ENCODE results near the gene FDPS. TPM values are rescaled to one million over a fixed set of nuclear protein-coding genes. Genes with fewer than 3 reads are reported as not detected.
A peak's percentile ranks its signal among the peaks of the same experiment; 100 is the strongest.

FDPS gene
- total RNA-seq, 1 experiment from 2014 or later = 410 TPM

DNA sequence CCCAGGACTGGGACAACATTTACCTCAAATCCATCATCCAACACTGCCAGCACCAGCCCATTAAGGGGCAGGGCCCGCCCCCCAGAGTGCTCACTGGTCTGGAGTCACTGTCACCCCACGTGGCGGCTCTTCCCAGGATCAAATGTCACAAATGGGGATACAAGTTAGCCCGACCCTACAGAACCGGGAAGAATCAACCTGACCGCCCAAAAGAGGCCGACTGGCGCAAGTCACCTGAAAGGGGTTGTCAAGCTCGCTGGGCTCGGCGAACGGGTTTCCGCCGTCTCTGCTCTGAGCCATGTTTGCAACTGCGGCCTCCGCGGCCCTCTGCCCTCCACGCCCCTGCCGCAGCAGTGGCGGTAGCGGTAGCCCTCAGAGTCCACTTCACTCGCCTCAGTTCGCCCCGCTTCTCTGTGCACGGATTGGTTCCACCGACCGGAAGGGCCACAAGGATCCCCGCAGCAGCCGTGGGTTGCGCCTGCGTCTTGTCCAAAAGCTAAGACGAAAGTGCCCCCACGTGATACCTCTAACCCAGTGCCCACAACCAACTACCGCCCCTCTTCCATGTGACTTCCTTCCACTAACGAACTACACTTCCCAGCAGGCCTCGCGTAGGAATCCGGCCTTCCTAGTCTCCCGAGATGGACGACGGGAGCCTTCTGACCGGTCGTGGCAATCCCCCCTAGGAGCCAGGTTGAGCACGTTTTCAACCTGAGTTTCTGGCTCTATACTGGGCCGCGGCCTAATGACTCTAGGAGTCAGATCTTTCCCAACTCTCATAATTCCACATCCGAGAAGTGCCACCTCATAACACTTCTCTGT, 46.6 kb upstream of the FDPS start, which contains the start of gene SCAMP3:
SCAMP3 (minus strand) TSS at position 509 of the 822 bp plus-strand sequence; CDS start at position 300, 209 bp downstream.
- TF ChIP-seq, protein P1, sequence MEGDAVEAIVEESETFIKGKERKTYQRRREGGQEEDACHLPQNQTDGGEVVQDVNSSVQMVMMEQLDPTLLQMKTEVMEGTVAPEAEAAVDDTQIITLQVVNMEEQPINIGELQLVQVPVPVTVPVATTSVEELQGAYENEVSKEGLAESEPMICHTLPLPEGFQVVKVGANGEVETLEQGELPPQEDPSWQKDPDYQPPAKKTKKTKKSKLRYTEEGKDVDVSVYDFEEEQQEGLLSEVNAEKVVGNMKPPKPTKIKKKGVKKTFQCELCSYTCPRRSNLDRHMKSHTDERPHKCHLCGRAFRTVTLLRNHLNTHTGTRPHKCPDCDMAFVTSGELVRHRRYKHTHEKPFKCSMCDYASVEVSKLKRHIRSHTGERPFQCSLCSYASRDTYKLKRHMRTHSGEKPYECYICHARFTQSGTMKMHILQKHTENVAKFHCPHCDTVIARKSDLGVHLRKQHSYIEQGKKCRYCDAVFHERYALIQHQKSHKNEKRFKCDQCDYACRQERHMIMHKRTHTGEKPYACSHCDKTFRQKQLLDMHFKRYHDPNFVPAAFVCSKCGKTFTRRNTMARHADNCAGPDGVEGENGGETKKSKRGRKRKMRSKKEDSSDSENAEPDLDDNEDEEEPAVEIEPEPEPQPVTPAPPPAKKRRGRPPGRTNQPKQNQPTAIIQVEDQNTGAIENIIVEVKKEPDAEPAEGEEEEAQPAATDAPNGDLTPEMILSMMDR (IDR thresholded peaks at IDR 0.05; ENCODE audit: unreplicated experiment) = no peak
- Mint-ChIP-seq H3K27ac (ENCODE audit: unreplicated experiment) (peak within 1 kb of the TSS; percentile 97), H3K36me3 (ENCODE audit: insufficient read depth, unreplicated experiment) (peaks cover 74% of the 10 kb centered on the region), H3K4me1 (ENCODE audit: low read depth, unreplicated experiment) (peaks cover 28% of the 10 kb centered on the region), H3K9me3 (ENCODE audit: low read depth, unreplicated experiment) (no peaks in the 10 kb centered on the region), H3K4me3 (ENCODE audit: low read depth, unreplicated experiment) (peak within 1 kb of the TSS; percentile 96), H3K27me3 (ENCODE audit: unreplicated experiment) (no peaks in the 10 kb centered on the region)
- DNase-seq = peak; percentile 95
- intact Hi-C loops (cut with micrococcal nuclease; ENCODE audit: unreplicated experiment) = no loop called here
- CTCF ChIA-PET = interaction anchor here (0.6 to 2.1 kb wide), 8 partner anchors 11 to 171 kb away, joined by 3 to 24 read pairs (median 4); no protein-coding TSS in a partner anchor
- TSS peak; percentile 42 for BruUV-seq (replicated peaks)

DNA sequence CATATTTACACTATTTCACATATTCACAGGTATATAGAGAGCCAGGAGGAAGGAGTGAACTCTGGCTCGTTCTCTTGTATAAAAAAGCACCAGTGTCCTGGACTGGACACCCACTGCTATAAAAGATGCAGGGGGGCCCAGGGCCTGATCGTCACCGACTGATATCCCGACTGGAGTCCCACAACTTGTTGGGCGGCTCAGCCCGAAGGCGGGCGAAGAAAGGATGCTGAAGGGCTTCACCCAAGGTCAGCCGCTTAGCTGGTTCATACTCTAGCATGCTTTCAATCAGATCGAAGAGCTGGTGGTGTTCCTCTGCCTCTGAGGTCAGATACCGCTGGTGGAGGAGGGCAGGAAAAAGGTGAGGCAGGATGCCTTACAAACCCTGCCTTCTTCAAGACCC, 45.6 kb upstream of the FDPS start:
- no TSS peak for BruUV-seq (replicated peaks)
- DNase-seq = no peak
- peaks cover 75% of the 10 kb centered on the region for H3K36me3 Mint-ChIP-seq (ENCODE audit: insufficient read depth, unreplicated experiment)
- no peak overlapping the region for H3K4me3 Mint-ChIP-seq (ENCODE audit: low read depth, unreplicated experiment)
- H3K4me1 Mint-ChIP-seq (ENCODE audit: low read depth, unreplicated experiment) = peaks cover 28% of the 10 kb centered on the region
- CTCF ChIA-PET = no interaction called here
- TF ChIP-seq, protein P1 (IDR thresholded peaks at IDR 0.05; ENCODE audit: unreplicated experiment) = no peak
- no peaks in the 10 kb centered on the region for H3K9me3 Mint-ChIP-seq (ENCODE audit: low read depth, unreplicated experiment)
- no peaks in the 10 kb centered on the region for H3K27me3 Mint-ChIP-seq (ENCODE audit: unreplicated experiment)
- H3K27ac Mint-ChIP-seq (ENCODE audit: unreplicated experiment) = peak overlapping the region; percentile 97
- intact Hi-C loops (cut with micrococcal nuclease; ENCODE audit: unreplicated experiment) = no loop called here

- Mint-ChIP-seq H3K27ac (ENCODE audit: unreplicated experiment) (no peak overlapping the region), H3K4me1 (ENCODE audit: low read depth, unreplicated experiment) (peaks cover 12% of the 10 kb centered on the region), H3K9me3 (ENCODE audit: low read depth, unreplicated experiment) (no peaks in the 10 kb centered on the region), H3K4me3 (ENCODE audit: low read depth, unreplicated experiment) (no peak overlapping the region), H3K36me3 (ENCODE audit: insufficient read depth, unreplicated experiment) (peaks cover 82% of the 10 kb centered on the region), H3K27me3 (ENCODE audit: unreplicated experiment) (no peaks in the 10 kb centered on the region)
- no TSS peak for BruUV-seq (replicated peaks)
- intact Hi-C loops (cut with micrococcal nuclease; ENCODE audit: unreplicated experiment) = no loop called here
- TF ChIP-seq, protein P1 (IDR thresholded peaks at IDR 0.05; ENCODE audit: unreplicated experiment) = no peak
- no peak for DNase-seq
- CTCF ChIA-PET = interaction anchor here (1.6 kb wide), 1 partner anchor 57 kb away, joined by 4 read pairs; no protein-coding TSS in a partner anchor
These were observed 42.1 kb upstream of the FDPS start for GRCh38 chr1:155266553-155266952.

GRCh38 chr1:155267373-155267772, 41.3 kb upstream of the FDPS start:
- Mint-ChIP-seq H3K27me3 (ENCODE audit: unreplicated experiment) (no peaks in the 10 kb centered on the region), H3K4me3 (ENCODE audit: low read depth, unreplicated experiment) (no peak overlapping the region), H3K4me1 (ENCODE audit: low read depth, unreplicated experiment) (peaks cover 6% of the 10 kb centered on the region), H3K27ac (ENCODE audit: unreplicated experiment) (peak overlapping the region; percentile 5), H3K9me3 (ENCODE audit: low read depth, unreplicated experiment) (no peaks in the 10 kb centered on the region), H3K36me3 (ENCODE audit: insufficient read depth, unreplicated experiment) (peaks cover 82% of the 10 kb centered on the region)
- TF ChIP-seq, protein P1 (IDR thresholded peaks at IDR 0.05; ENCODE audit: unreplicated experiment) = no peak
- DNase-seq = no peak
- BruUV-seq (replicated peaks) = no TSS peak
- CTCF ChIA-PET = no interaction called here
- intact Hi-C loops (cut with micrococcal nuclease; ENCODE audit: unreplicated experiment) = no loop called here
